HG02588 (cell line): ENCODE data around the gene MAPK8.

ENCODE experiments used
- ATAC-seq: cut with Tn5 transposase; IDR thresholded peaks from one replicate; pipeline ENCODE4 v1.9.1; 2021; ENCODE audit warnings: mild to moderate bottlenecking, moderate library complexity; ENCODE audit not compliant: unreplicated experiment

The MAPK8 gene

GRCh38 chr10:48447356-48448215 lies 141.1 kb downstream of the MAPK8 start:
- no peak for ATAC-seq

DNA sequence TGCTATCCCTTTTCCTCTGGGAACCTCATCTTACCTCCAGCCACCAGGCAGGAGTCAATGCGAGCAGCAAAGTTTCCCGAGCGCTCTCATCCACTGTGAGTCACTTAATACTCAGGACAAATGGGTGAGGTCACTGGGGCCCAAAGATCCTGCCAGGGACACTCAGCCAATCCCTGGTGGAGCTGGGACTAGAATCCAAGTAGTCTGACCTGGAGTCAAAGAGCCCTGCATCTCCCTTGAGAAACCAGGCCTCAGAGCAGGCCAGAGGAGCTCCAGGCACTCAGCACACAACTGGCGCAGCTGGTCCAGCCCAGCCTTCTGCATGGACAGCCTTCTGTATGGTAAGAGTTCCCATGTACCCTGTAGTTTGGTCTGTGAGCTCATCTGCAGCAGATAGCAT lies 142.3 kb downstream of the MAPK8 start:
- no peak for ATAC-seq

DNA sequence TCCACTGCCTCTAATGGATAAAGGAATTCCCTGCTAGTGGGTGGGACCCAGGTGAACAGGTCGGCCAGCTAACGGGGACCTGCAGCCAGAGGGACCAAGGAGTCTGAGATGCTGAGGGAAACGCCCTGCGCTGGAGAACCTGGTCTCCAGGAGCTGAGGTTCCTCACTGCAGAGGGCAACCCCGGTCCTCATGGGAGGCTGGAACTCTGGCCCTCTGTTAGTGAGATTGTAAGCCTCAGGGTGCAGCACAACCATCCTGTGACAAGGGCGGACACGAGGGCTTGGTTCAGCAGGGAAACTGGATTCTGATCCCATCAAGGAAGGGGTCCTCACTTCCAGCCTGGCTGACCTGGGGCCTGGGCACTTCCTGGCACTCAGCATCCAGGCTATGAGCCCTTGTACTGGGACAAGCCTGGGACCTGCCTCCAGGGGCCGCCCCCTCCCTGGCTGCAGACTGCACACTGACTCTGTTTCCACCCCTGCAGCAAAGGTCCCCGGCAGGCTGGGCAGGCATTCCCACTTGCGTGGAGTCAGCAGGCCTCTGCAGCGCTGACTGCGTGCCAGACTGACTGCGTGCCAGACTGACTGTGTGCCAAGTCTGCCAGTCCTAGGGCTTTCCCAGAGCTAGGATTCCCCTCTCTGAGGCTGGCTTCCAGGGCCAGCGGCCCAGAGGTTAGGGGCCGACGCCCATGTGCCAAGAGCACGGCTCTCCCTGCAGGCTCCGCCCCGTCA lies 143.2 kb downstream of the MAPK8 start:
- ATAC-seq: no peak

GRCh38 chr10:48450233-48450740 lies 143.8 kb downstream of the MAPK8 start:
- ATAC-seq: no peak

DNA sequence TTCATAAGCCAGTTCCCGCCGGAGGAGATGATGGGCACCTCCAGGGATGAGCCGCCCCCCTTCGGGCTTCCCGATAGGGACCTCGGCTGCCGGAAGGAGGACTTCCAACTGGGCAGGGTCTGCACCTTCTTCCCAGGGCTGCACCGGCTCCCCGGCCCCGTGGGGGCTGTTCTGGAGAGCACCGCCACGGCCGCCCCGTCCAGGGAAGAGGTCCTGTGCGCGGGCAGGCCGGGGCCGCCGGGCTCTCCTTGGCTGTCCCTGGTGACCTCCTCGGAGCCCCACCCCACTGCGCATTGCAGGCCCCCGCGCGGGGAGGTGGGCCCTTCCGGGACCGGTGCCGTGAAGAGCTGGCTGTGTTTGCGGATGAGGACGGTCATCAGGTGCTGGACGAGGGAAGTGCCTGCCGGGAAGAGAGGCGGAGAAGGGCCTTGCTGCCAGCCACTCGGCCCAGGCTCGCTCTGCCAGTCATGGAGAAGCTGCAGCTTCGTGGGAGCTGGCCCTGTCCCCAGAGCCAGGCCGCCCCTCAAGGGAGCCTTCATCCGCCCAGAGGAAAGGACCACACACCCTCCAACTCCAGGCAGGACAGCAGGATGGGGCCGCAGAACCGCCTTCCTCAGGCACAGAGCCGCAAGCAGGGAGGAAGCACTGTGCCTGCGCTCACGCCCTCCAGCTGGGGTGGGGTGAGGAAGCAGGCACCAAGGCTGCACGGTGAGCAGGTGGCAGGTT lies 144.4 kb downstream of the MAPK8 start:
- ATAC-seq: no peak

DNA sequence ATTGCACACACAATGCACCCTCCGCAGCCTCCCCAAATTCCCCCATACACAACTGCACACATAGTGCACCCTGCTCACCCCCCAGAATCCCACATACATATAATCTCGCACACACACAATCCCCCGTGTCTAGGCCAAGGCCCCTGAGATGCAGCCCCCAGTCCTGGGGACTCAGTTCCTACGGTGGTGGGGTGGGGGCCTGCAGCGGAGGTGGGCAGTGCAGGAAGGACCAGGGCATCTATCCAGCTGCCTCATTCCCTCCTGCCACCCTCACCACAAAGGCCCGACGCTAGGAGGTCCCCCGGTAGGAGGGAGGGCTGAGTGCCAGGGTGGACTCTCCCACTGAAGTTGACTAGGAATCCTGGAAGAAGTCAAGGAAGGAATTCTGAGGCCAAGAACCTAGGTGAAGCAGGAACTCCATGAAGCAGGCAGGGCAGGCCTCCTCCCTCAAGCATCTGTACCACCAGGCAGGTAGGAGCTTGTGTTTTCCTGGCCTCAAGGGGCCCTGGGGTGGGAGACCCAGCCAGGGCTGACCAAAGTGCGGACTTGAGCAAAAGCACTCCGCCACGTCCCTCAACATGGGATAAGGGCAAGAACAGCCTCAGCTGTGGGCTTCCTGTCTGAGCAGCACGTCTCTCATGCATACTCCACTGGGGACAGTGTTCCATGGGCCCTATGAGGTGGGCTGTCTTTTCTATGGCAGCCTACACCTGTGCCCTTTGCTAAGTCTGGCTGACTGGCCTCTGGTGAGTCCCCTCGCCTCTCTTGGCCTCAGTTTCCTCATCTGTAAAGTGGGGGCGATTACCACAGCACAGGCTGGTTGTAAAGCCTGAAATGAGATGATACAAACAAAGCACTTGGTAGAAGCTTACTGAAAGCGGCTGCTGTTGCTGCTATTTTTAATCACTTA lies 145.7 kb downstream of the MAPK8 start:
- no peak for ATAC-seq

GRCh38 chr10:48452879-48453412 lies 146.5 kb downstream of the MAPK8 start:
- ATAC-seq: no peak

GRCh38 chr10:48453451-48454301 lies 147.2 kb downstream of the MAPK8 start:
- ATAC-seq: no peak

- no peak for ATAC-seq
Measured at GRCh38 chr10:48454302-48455054, 148.0 kb downstream of the MAPK8 start.

GRCh38 chr10:48455055-48455391 lies 148.5 kb downstream of the MAPK8 start:
- ATAC-seq: no peak

DNA sequence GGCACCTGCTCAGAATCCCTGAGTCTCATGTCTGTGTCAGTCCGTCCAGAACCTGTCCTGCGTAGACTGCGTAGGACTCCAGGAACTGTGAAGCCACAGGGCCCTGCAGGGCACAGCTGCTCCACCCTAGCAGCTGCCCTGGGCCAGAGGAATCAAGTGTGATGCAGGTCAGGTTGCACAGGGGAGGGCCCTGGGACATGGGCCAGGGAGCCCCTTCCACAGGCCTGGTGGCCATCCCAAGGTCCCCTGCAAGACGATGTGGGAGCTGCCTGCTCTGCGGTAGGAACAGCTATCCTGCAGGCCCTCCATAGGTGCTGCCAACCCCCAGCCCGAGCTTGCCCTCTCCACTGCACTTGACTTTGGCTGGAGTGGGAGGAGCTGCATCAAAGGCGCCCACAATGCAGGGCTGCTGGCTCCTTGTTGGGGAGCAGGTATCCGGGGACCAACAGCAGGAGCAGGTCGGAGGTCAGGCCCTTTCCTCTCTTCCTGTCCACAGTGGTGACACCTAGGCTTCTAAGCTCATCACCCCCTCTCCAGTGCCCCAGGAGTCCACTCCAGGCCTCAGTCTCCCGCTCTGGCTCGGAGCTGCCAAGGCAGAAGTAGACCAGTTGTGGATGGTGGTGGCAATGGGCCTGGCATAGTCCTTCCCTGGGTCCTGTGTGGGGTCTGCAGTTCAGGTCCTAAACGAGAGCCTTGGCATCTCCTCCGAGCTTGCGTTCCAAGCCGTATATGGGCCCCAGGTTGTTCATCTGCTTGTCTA lies 149.1 kb downstream of the MAPK8 start:
- no peak for ATAC-seq

DNA sequence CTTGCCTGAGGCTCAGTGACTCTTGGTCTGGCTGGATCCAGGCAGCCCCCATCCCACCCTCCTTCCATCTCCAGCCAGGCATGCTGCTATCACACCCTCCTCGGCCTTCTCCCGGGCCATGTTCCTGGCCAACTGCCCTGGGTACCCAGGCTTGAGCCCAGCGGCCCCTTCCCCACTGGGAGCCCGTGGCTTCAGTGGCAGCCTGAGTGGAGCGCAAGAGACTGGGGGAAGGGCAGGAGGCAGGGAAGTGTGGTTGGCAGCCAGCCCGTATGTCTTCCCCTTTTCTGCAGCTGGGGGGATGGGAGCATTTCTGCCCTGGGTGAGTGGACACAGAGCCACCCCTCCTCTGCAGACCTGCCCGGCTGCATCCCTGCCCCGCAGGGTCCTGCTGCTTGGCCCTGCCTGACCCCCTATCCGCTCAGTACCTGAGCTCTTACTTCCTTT lies 149.9 kb downstream of the MAPK8 start:
- ATAC-seq: no peak

- no peak for ATAC-seq
Measured at GRCh38 chr10:48456808-48457761, 150.6 kb downstream of the MAPK8 start.

GRCh38 chr10:48457949-48458661 lies 151.6 kb downstream of the MAPK8 start:
- ATAC-seq: no peak

DNA sequence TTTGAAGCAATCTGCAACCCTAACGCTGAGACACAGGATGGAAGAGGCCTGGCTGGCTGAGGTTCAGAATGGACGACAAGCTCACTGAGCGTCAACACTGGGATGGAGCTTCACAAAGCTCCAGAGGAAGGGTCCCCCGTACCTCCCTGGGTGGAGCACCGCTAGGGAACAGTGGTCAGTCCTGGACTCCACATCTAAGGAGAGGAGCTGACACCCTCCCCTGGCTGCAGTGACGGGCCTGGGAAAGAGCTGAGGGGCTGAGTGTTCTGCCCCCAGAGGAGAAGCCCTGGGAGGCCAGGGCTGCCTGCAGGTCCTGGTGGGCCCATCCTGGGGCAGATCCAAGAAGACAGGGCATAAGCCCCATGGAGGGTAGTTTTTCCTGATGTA lies 152.2 kb downstream of the MAPK8 start:
- no peak for ATAC-seq
